H1 (cell line): ENCODE data around the gene CNST. TPM values are rescaled to one million over a fixed set of nuclear protein-coding genes. Genes with fewer than 3 reads are reported as not detected.

ENCODE experiments used
- CTCF ChIA-PET: fragments of 300-600 bp; sonication (Branson Sonifier 250); formaldehyde crosslinking; loops from one replicate; lab custom pipeline; 2021; ENCODE audit not compliant: partially characterized antibody; lab: Charles Lee
- POLR2A ChIA-PET: fragments of 300-600 bp; sonication (Branson Sonifier 250); formaldehyde crosslinking; loops from one replicate; lab custom pipeline; 2021; ENCODE audit warnings: inconsistent platforms; ENCODE audit not compliant: partially characterized antibody; lab: Charles Lee
- DNase-seq, 2 experiments: peaks; one replicate each; pipeline versions ENCODE4 v3.0.0 to v3.0.0-alpha.2; 2010 to 2022; ENCODE audit warnings: low spot score in 2 of 2, low read depth in 1 of 2, mixed read lengths in 1 of 2
- FAIRE-seq: peaks from 2 replicates; lab custom pipeline; 2011; peaks lifted over from hg19 to GRCh38; lab: Jason Lieb, UNC
- H2AFZ ChIP-seq: 2 replicates; pipeline ENCODE4 v1.8.1; 2012; ENCODE audit warnings: low read length, inconsistent platforms
- H2AK5ac ChIP-seq: 2 replicates; pipeline ENCODE4 v1.6.1; 2013; ENCODE audit warnings: low read depth, low read length
- H2BK120ac ChIP-seq: replicated peaks from 2 replicates; pipeline ENCODE3; 2013; ENCODE audit warnings: low read depth, low read length, inconsistent platforms
- H2BK12ac ChIP-seq: 2 replicates; pipeline ENCODE4 v1.6.1; 2013; ENCODE audit warnings: low read depth, low read length
- H2BK15ac ChIP-seq: 2 replicates; pipeline ENCODE4 v1.6.1; 2013; ENCODE audit warnings: low read length
- H2BK20ac ChIP-seq: 2 replicates; pipeline ENCODE4 v1.6.1; 2013; ENCODE audit warnings: low read length
- H2BK5ac ChIP-seq: 2 replicates; pipeline ENCODE4 v1.6.1; 2013; ENCODE audit warnings: low read depth, low read length
- H3K14ac ChIP-seq: 2 replicates; pipeline ENCODE4 v1.6.1; 2013; ENCODE audit warnings: inconsistent platforms; ENCODE audit not compliant: insufficient read length
- H3K18ac ChIP-seq: 2 replicates; pipeline ENCODE4 v1.6.1; 2013; ENCODE audit warnings: low read length; ENCODE audit errors: extremely low read depth
- H3K23ac ChIP-seq: 2 replicates; pipeline ENCODE4 v1.6.1; 2013; ENCODE audit warnings: inconsistent platforms; ENCODE audit not compliant: insufficient read length
- H3K23me2 ChIP-seq: 2 replicates; pipeline ENCODE4 v1.6.1; 2013; ENCODE audit warnings: low read depth, low read length
- H3K27ac ChIP-seq: 2 replicates; pipeline ENCODE4 v1.6.1; 2011; ENCODE audit warnings: low read depth, low read length, inconsistent platforms
- H3K27me3 ChIP-seq, 4 experiments: replicated peaks in 1 of 4; 1 replicate in 1 of 4; 2 replicates in 3 of 4; pipeline versions ENCODE4 v1.6.1 to v1.8.1; 2011 to 2013; ENCODE audit warnings: low read length in 3 of 4, mild to moderate bottlenecking in 3 of 4, inconsistent platforms in 2 of 4, mixed read lengths in 2 of 4, moderate library complexity in 1 of 4; ENCODE audit not compliant: control insufficient read depth in 3 of 4, insufficient read depth in 3 of 4; ENCODE audit errors: extremely low read depth in 1 of 4
- H3K36me3 ChIP-seq, 4 experiments: 2 replicates each; pipeline versions ENCODE4 v1.6.1 to v1.8.1; 2011 to 2013; ENCODE audit warnings: mild to moderate bottlenecking in 4 of 4, low read length in 3 of 4, moderate library complexity in 2 of 4, control low read depth in 1 of 4, inconsistent platforms in 1 of 4; ENCODE audit not compliant: insufficient read depth in 4 of 4, control insufficient read depth in 2 of 4
- H3K4ac ChIP-seq: replicated peaks from 2 replicates; pipeline ENCODE3; 2013; ENCODE audit warnings: low read length, low read depth, mixed read lengths, inconsistent platforms; ENCODE audit not compliant: insufficient read length
- H3K4me1 ChIP-seq, 4 experiments: replicated peaks in 1 of 4; 1 replicate in 1 of 4; 2 replicates in 3 of 4; pipeline versions ENCODE4 v1.6.1 to v1.8.1; 2011 to 2013; ENCODE audit warnings: low read length in 3 of 4, inconsistent platforms in 2 of 4, mixed read lengths in 1 of 4; ENCODE audit not compliant: insufficient read depth in 4 of 4, control insufficient read depth in 3 of 4
- H3K4me2 ChIP-seq, 2 experiments: 2 replicates each; pipeline versions ENCODE4 v1.6.1 to v1.8.1; 2011 to 2013; ENCODE audit warnings: low read depth in 2 of 2, low read length in 2 of 2, control low read depth in 1 of 2, inconsistent platforms in 1 of 2, mild to moderate bottlenecking in 1 of 2; ENCODE audit not compliant: insufficient read depth in 1 of 2
- H3K4me3 ChIP-seq, 4 experiments: fragments of 200-600, 300-600 bp in 1 of 4; sonication (generic), shearing (Covaris generic), sonication (Bioruptor Twin) in 1 of 4; 2 replicates each; pipeline versions ENCODE4 v1.5.1 to v1.8.1; 2011 to 2016; ENCODE audit warnings: low read length in 4 of 4, low read depth in 3 of 4, control low read depth in 2 of 4, inconsistent platforms in 2 of 4, mild to moderate bottlenecking in 2 of 4, mixed read lengths in 1 of 4, moderate library complexity in 1 of 4; ENCODE audit not compliant: insufficient read depth in 2 of 4; ENCODE audit errors: extremely low read depth in 1 of 4
- H3K56ac ChIP-seq: replicated peaks from 2 replicates; pipeline ENCODE3; 2013; ENCODE audit warnings: low read depth, mild to moderate bottlenecking, mixed read lengths, low read length, inconsistent platforms; ENCODE audit not compliant: insufficient read length
- H3K79me1 ChIP-seq: 2 replicates; pipeline ENCODE4 v1.6.1; 2013; ENCODE audit warnings: low read depth, low read length, control low read depth
- H3K79me2 ChIP-seq, 2 experiments: 2 replicates each; pipeline versions ENCODE4 v1.6.1 to v1.8.1; 2012 to 2013; ENCODE audit warnings: low read length in 2 of 2, mild to moderate bottlenecking in 2 of 2, inconsistent platforms in 1 of 2; ENCODE audit not compliant: insufficient read depth in 2 of 2, control insufficient read depth in 1 of 2
- H3K9ac ChIP-seq, 4 experiments: replicated peaks in 1 of 4; 1 replicate in 1 of 4; 2 replicates in 3 of 4; pipeline versions ENCODE4 v1.6.1 to v1.8.1; 2011 to 2013; ENCODE audit warnings: low read depth in 3 of 4, low read length in 3 of 4, control low read depth in 2 of 4, mild to moderate bottlenecking in 2 of 4, moderate library complexity in 2 of 4, inconsistent platforms in 1 of 4; ENCODE audit errors: extremely low read depth in 1 of 4
- H3K9me3 ChIP-seq, 2 experiments: 2 replicates each; pipeline versions ENCODE4 v1.6.1 to v1.8.1; 2012 to 2013; ENCODE audit warnings: mild to moderate bottlenecking in 2 of 2, moderate library complexity in 2 of 2, control low read depth in 1 of 2, inconsistent platforms in 1 of 2, low read depth in 1 of 2, low read length in 1 of 2, mixed read lengths in 1 of 2; ENCODE audit not compliant: insufficient read depth in 2 of 2
- H4K20me1 ChIP-seq, 2 experiments: replicated peaks in 1 of 2; 2 replicates each; pipeline versions ENCODE3 to v1.8.1; 2011 to 2013; ENCODE audit warnings: inconsistent platforms in 2 of 2, low read length in 2 of 2, mild to moderate bottlenecking in 1 of 2; ENCODE audit not compliant: insufficient read depth in 2 of 2, control insufficient read depth in 1 of 2
- H4K5ac ChIP-seq: 2 replicates; pipeline ENCODE4 v1.6.1; 2013; ENCODE audit warnings: low read length, low read depth, mixed read lengths, inconsistent platforms; ENCODE audit not compliant: insufficient read length
- H4K8ac ChIP-seq: 2 replicates; pipeline ENCODE4 v1.8.0; 2013; ENCODE audit warnings: mild to moderate bottlenecking, moderate library complexity, low read length, inconsistent platforms; ENCODE audit not compliant: insufficient read depth; ENCODE audit errors: extremely low read depth
- H4K91ac ChIP-seq: replicated peaks from 2 replicates; pipeline ENCODE3; 2013; ENCODE audit warnings: low read length, mixed read lengths, inconsistent platforms; ENCODE audit not compliant: insufficient read length
- EGR1 ChIP-seq: IDR thresholded peaks from 2 replicates; pipeline ENCODE4 v1.6.1; 2011; ENCODE audit warnings: low read depth, low read length, borderline replicate concordance
- GABPA ChIP-seq: IDR thresholded peaks from 2 replicates; pipeline ENCODE4 v1.6.1; 2011; ENCODE audit warnings: mild to moderate bottlenecking, low read length, moderate library complexity, borderline replicate concordance; ENCODE audit not compliant: insufficient read depth
- HDAC2 ChIP-seq, 2 experiments: fragments of 300-600 bp in 1 of 2; sonication (generic) in 1 of 2; IDR thresholded peaks; 2 replicates each; pipeline ENCODE4 v1.6.1; 2011 to 2012; ENCODE audit warnings: low read depth in 2 of 2, low read length in 2 of 2, mild to moderate bottlenecking in 2 of 2, moderate library complexity in 2 of 2, borderline replicate concordance in 1 of 2, inconsistent platforms in 1 of 2
- HDAC6 ChIP-seq: IDR thresholded peaks from one replicate; pipeline ENCODE4 v1.7.1; 2012; ENCODE audit warnings: low read depth, mild to moderate bottlenecking, inconsistent platforms, low read length, moderate library complexity
- JUN ChIP-seq: IDR thresholded peaks from 2 replicates; pipeline ENCODE4 v1.6.1; 2011; ENCODE audit warnings: low read depth, mild to moderate bottlenecking, improper control_type of control experiment, low read length
- JUND ChIP-seq: IDR thresholded peaks from 2 replicates; pipeline ENCODE4 v1.6.1; 2011; ENCODE audit warnings: mild to moderate bottlenecking, improper control_type of control experiment, low read length
- KDM4A ChIP-seq: IDR thresholded peaks from one replicate; pipeline ENCODE4 v1.7.1; 2012; ENCODE audit warnings: low read depth, mild to moderate bottlenecking, moderate library complexity, low read length, inconsistent platforms; ENCODE audit not compliant: severe bottlenecking
- NANOG ChIP-seq: IDR thresholded peaks from 2 replicates; pipeline ENCODE4 v1.6.1; 2011; ENCODE audit warnings: low read length, low read depth, mild to moderate bottlenecking, inconsistent platforms; ENCODE audit not compliant: insufficient read depth, poor library complexity, severe bottlenecking
- POLR2AphosphoS5 ChIP-seq: IDR thresholded peaks from 2 replicates; pipeline ENCODE4 v1.6.1; 2011; ENCODE audit warnings: low read depth, low read length
- POU5F1 ChIP-seq: IDR thresholded peaks from 2 replicates; pipeline ENCODE4 v1.6.1; 2011; ENCODE audit warnings: low read depth, mild to moderate bottlenecking, low read length, moderate library complexity
- RAD21 ChIP-seq, 2 experiments: IDR thresholded peaks in 1 of 2; conservative IDR thresholded peaks in 1 of 2; 2 replicates each; pipeline ENCODE4 v1.6.1; 2011; ENCODE audit warnings: low read depth in 2 of 2, low read length in 2 of 2, improper control_type of control experiment in 1 of 2, inconsistent platforms in 1 of 2, mild to moderate bottlenecking in 1 of 2, moderate library complexity in 1 of 2
- SAP30 ChIP-seq: fragments of 300-600 bp; sonication (generic); IDR thresholded peaks from 2 replicates; pipeline ENCODE4 v1.7.1; 2012; ENCODE audit warnings: low read length, moderate library complexity, mild to moderate bottlenecking, inconsistent platforms; ENCODE audit not compliant: insufficient read depth, insufficient replicate concordance
- SP1 ChIP-seq: IDR thresholded peaks from 2 replicates; pipeline ENCODE4 v1.6.1; 2011; ENCODE audit warnings: low read depth, low read length
- SP2 ChIP-seq: IDR thresholded peaks from 2 replicates; pipeline ENCODE4 v1.6.1; 2012; ENCODE audit warnings: mild to moderate bottlenecking, low read length, inconsistent platforms
- WGBS, 2 experiments: shearing (Covaris generic) in 1 of 2; methylation state at CpG; one replicate each; pipeline versions ENCODE4 v1.1.6 to v1.1.7; 2013 to 2015; ENCODE audit warnings: low lambda C conversion rate in 2 of 2, mixed read lengths in 2 of 2, inconsistent platforms in 1 of 2, low coverage in 1 of 2, missing lambda C conversion rate in 1 of 2; ENCODE audit not compliant: insufficient replicate concordance in 2 of 2, insufficient coverage in 1 of 2, insufficient read length in 1 of 2; ENCODE audit errors: extremely low coverage in 1 of 2, missing lambda C conversion rate in 1 of 2; 5-methylcytosine and 5-hydroxymethylcytosine counted together
- polyA plus RNA-seq, 7 experiments: library from polyadenylated mRNA; depleted of rRNA in 3 of 7; stranded (reverse) in 5 of 7; unstranded in 2 of 7; fragments of >200 nt in 5 of 7; fragments of 200-250 nt in 2 of 7; gene quantifications; 1 replicate in 5 of 7; 2 replicates in 1 of 7; 4 replicates in 1 of 7; pipeline versions ENCODE4 v1.2.1 to v1.2.3, GENCODE V29; 2011 to 2013; ENCODE audit warnings: missing spikeins in 2 of 7, mixed read lengths in 2 of 7
- total RNA-seq: library from RNA; stranded (reverse); fragmentation: NEBNext Ultra II Directional; extraction: Animal tissue kit (Norgen Biotek cat#: 25700); gene quantifications from 2 replicates; pipeline ENCODE4 v1.2.1, GENCODE V29; 2021

Gene CNST
- total and polyA plus RNA-seq, 2 of the 8 experiments (the other 6 are each of a cell fraction or from before 2014, with no cell fraction given) = 5.3 to 21.3 TPM

- no peaks in the 10 kb centered on the region for H3K27me3 ChIP-seq
- H2BK20ac ChIP-seq = no peak overlapping the region
- no peak overlapping the region for H2BK12ac ChIP-seq
- no peaks in the 10 kb centered on the region for H3K4me1 ChIP-seq
- FAIRE-seq = no peak
- no peaks in the 10 kb centered on the region; the same call in 1 of the 2 replicates for H3K79me1 ChIP-seq
- no peak overlapping the region for H4K5ac ChIP-seq
- H4K20me1 ChIP-seq = no peaks in the 10 kb centered on the region
- no peaks in the 10 kb centered on the region; a peak in 1 of 4 replicates for H3K9me3 ChIP-seq
- H2BK15ac ChIP-seq = no peak overlapping the region
- POLR2A ChIA-PET = no interaction called here
- no peak overlapping the region for H4K8ac ChIP-seq
- DNase-seq = no peak
- no peak overlapping the region for H4K91ac ChIP-seq
- no peak overlapping the region for H3K23ac ChIP-seq
- H2BK120ac ChIP-seq = no peak overlapping the region
- H3K14ac ChIP-seq = no peak overlapping the region
- H3K4me2 ChIP-seq = no peak overlapping the region
- no peak overlapping the region for H3K4ac ChIP-seq
- H2AFZ ChIP-seq = no peak overlapping the region
- H2BK5ac ChIP-seq = no peak overlapping the region
- CTCF ChIA-PET = interaction anchor here (1.6 kb wide), 1 partner anchor 8 kb away, joined by 5 read pairs; no protein-coding TSS in a partner anchor
- peaks cover 0 to 6% (median 0%) of the 10 kb centered on the region in 4 experiments; a peak in 2 of 8 replicates for H3K36me3 ChIP-seq
- no peaks in the 10 kb centered on the region for H3K23me2 ChIP-seq
- H3K9ac ChIP-seq = no peak overlapping the region; a peak in 1 of 7 replicates
- H3K56ac ChIP-seq = no peak overlapping the region
- H3K79me2 ChIP-seq = peaks cover 0 to 11% of the 10 kb centered on the region in 2 experiments; a peak in 2 of 4 replicates
- no peak overlapping the region for H3K4me3 ChIP-seq
- 91% methylated on average over 6 of the region's 6 CpGs; no CpG with 5 or more reads in 1 of the 2 experiments for WGBS, 2 experiments
- H3K27ac ChIP-seq = no peak overlapping the region
- H2AK5ac ChIP-seq = no peak overlapping the region
- H3K18ac ChIP-seq = no peak overlapping the region
- TF ChIP-seq EGR1 (no peak), GABPA (no peak), JUND (no peak), RAD21 (IDR thresholded peaks at IDR 0.05 in 1 of 2, conservative IDR thresholded peaks at IDR 0.05 in 1 of 2; ENCODE audit: low read depth in 2 of 2, low read length in 2 of 2) (no peak), SP1 (no peak), JUN (no peak), SAP30 (no peak), KDM4A (no peak), POU5F1 (no peak), NANOG (no peak), HDAC2 (IDR thresholded peaks at IDR 0.05; ENCODE audit: borderline replicate concordance in 1 of 2, low read depth in 2 of 2, low read length in 2 of 2) (no peak), SP2 (no peak), POLR2AphosphoS5 (no peak), HDAC6 (no peak)
Measured at GRCh38 chr1:246591504-246591903, 25.2 kb downstream of the CNST start.
